ENCODE measurements around the gene SMU1.

DNA sequence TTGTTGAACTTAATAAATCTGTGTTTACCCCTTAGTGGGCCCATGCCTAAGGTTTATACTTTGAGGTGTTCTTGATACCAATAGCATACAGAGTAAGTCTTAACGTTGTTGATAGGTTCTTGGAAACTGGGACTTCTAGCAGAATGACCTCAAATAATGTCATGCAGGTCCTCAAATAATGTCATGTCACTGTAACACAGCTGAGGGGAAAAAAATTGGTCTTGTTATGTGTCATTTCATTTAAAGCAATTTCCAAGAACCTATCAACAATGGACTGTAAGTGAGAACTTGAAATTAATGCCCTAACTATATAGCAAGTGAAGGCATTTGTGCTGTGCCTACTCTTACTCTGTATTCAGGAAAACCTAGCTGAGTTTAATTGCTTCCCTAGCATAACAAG is 44.2 kb downstream of the SMU1 start:
- no peak for TF ChIP-seq POLR2A (IDR thresholded peaks at IDR 0.05; ENCODE audit: low read depth)
- TF ChIP-seq, protein P1, sequence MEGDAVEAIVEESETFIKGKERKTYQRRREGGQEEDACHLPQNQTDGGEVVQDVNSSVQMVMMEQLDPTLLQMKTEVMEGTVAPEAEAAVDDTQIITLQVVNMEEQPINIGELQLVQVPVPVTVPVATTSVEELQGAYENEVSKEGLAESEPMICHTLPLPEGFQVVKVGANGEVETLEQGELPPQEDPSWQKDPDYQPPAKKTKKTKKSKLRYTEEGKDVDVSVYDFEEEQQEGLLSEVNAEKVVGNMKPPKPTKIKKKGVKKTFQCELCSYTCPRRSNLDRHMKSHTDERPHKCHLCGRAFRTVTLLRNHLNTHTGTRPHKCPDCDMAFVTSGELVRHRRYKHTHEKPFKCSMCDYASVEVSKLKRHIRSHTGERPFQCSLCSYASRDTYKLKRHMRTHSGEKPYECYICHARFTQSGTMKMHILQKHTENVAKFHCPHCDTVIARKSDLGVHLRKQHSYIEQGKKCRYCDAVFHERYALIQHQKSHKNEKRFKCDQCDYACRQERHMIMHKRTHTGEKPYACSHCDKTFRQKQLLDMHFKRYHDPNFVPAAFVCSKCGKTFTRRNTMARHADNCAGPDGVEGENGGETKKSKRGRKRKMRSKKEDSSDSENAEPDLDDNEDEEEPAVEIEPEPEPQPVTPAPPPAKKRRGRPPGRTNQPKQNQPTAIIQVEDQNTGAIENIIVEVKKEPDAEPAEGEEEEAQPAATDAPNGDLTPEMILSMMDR (IDR thresholded peaks at IDR 0.05) = no peak
- TF ChIP-seq POLR2AphosphoS5 (IDR thresholded peaks at IDR 0.05) = no peak
- TF ChIP-seq EP300 (IDR thresholded peaks at IDR 0.05) = no peak

Data from esophagus muscularis mucosa (tissue), 4 donors.